SK-N-SH (cell line): ENCODE results near the gene THAP7. TPM values are rescaled to one million over a fixed set of nuclear protein-coding genes. Genes with fewer than 3 reads are reported as not detected.

Source experiments
- CTCF ChIA-PET: fragments of 300-600, 350-600 bp; formaldehyde crosslinking; extraction: SDS; loops from one replicate; lab custom pipeline; 2021; lab: Yijun Ruan, JAX
- POLR2A ChIA-PET: fragments of 350-600 bp; sonication (Branson Sonifier 250); formaldehyde crosslinking; extraction: SDS; loops from one replicate; lab custom pipeline; 2020; ENCODE audit warnings: antibody characterized with exemption, inconsistent platforms; lab: Yijun Ruan, JAX
- DNase-seq: peaks from one replicate; pipeline ENCODE4 v3.0.0; 2012
- H2AFZ ChIP-seq: fragments of 200-600 bp; sonication (generic); 2 replicates; pipeline ENCODE4 v1.8.1; 2016; ENCODE audit warnings: antibody characterized with exemption, mild to moderate bottlenecking, low read depth
- H3F3A ChIP-seq: fragments of 200-600 bp; sonication (generic); replicated peaks from 2 replicates; pipeline ENCODE3; 2016; ENCODE audit warnings: antibody characterized with exemption, mild to moderate bottlenecking; ENCODE audit not compliant: insufficient read depth
- H3K27ac ChIP-seq, 2 experiments: fragments of 200-500 bp in 1 of 2; fragments of 200-600 bp in 1 of 2; sonication (Bioruptor generic) in 1 of 2; sonication (generic), shearing (Covaris generic) in 1 of 2; 2 replicates each; pipeline versions ENCODE4 v1.5.1 to v1.6.1; 2014 to 2016; ENCODE audit warnings: low read depth in 2 of 2, inconsistent platforms in 1 of 2, low read length in 1 of 2, mild to moderate bottlenecking in 1 of 2, mixed read lengths in 1 of 2
- H3K27me3 ChIP-seq: fragments of 200-600 bp; sonication (generic), shearing (Covaris generic); 2 replicates; pipeline ENCODE4 v1.6.1; 2016; ENCODE audit warnings: mixed run types; ENCODE audit not compliant: insufficient read depth
- H3K36me3 ChIP-seq, 2 experiments: fragments of 200-500 bp in 1 of 2; fragments of 200-600 bp in 1 of 2; sonication (Bioruptor generic) in 1 of 2; sonication (generic) in 1 of 2; replicated peaks in 1 of 2; 2 replicates each; pipeline versions ENCODE3 to v1.5.1; 2014 to 2016; ENCODE audit warnings: low read length in 1 of 2, mild to moderate bottlenecking in 1 of 2; ENCODE audit not compliant: insufficient read depth in 2 of 2, control insufficient read depth in 1 of 2
- H3K4me1 ChIP-seq, 2 experiments: fragments of 200-500 bp in 1 of 2; fragments of 200-600 bp in 1 of 2; sonication (Bioruptor generic) in 1 of 2; sonication (generic), shearing (Covaris generic) in 1 of 2; 2 replicates each; pipeline versions ENCODE4 v1.5.1 to v1.6.1; 2014 to 2016; ENCODE audit warnings: low read depth in 1 of 2, low read length in 1 of 2, mixed run types in 1 of 2; ENCODE audit not compliant: insufficient read depth in 2 of 2, control insufficient read depth in 1 of 2
- H3K4me2 ChIP-seq: fragments of 200-600 bp; sonication (generic), shearing (Covaris generic); 2 replicates; pipeline ENCODE4 v1.6.1; 2017; ENCODE audit warnings: mixed run types
- H3K4me3 ChIP-seq, 2 experiments: fragments of 200-500 bp in 1 of 2; fragments of 200-600 bp in 1 of 2; sonication (Bioruptor generic) in 1 of 2; sonication (generic), shearing (Covaris generic) in 1 of 2; 2 replicates each; pipeline versions ENCODE4 v1.5.1 to v1.8.1; 2014 to 2016; ENCODE audit warnings: low read depth in 2 of 2, inconsistent platforms in 1 of 2, low read length in 1 of 2, mild to moderate bottlenecking in 1 of 2, mixed read lengths in 1 of 2, moderate library complexity in 1 of 2
- H3K79me2 ChIP-seq: fragments of 200-600 bp; sonication (generic); 2 replicates; pipeline ENCODE4 v1.8.1; 2017; ENCODE audit warnings: mild to moderate bottlenecking; ENCODE audit not compliant: insufficient read depth
- H3K9ac ChIP-seq: fragments of 200-600 bp; sonication (generic); 2 replicates; pipeline ENCODE4 v1.6.1; 2017; ENCODE audit warnings: mixed run types
- H3K9me2 ChIP-seq: fragments of 200-600 bp; sonication (generic); 2 replicates; pipeline ENCODE4 v1.6.1; 2017; ENCODE audit warnings: mixed run types
- H3K9me3 ChIP-seq: fragments of 200-600 bp; sonication (generic); 2 replicates; pipeline ENCODE4 v1.6.1; 2017; ENCODE audit warnings: mixed run types, mild to moderate bottlenecking, moderate library complexity
- H4K20me1 ChIP-seq: fragments of 200-600 bp; sonication (generic); 2 replicates; pipeline ENCODE4 v1.6.1; 2017; ENCODE audit warnings: mild to moderate bottlenecking, mixed run types; ENCODE audit not compliant: insufficient read depth
- CTCF ChIP-seq: fragments of 200-600 bp; sonication (generic); IDR thresholded peaks from 2 replicates; pipeline ENCODE4 v1.6.1; 2017; ENCODE audit warnings: antibody characterized with exemption, mild to moderate bottlenecking, moderate library complexity
- EZH2phosphoT487 ChIP-seq: fragments of 200-600 bp; sonication (generic); IDR thresholded peaks from 2 replicates; pipeline ENCODE4 v1.6.1; 2017; ENCODE audit warnings: low read depth, mixed run types, mild to moderate bottlenecking, antibody characterized with exemption, moderate library complexity, borderline replicate concordance
- GABPA ChIP-seq: IDR thresholded peaks from 2 replicates; pipeline ENCODE4 v1.4.0; 2012; ENCODE audit warnings: low read depth, mild to moderate bottlenecking
- GATA2 ChIP-seq: sonication (generic); formaldehyde crosslinking; IDR thresholded peaks from 2 replicates; pipeline ENCODE4 v1.5.0; 2020; ENCODE audit warnings: mild to moderate bottlenecking, missing genetic modification reagents
- JUND ChIP-seq: IDR thresholded peaks from 2 replicates; pipeline ENCODE4 v1.4.0; 2012
- MEF2A ChIP-seq: IDR thresholded peaks from 2 replicates; pipeline ENCODE4 v1.4.0; 2012; ENCODE audit warnings: low read depth, borderline replicate concordance
- MXI1 ChIP-seq: IDR thresholded peaks from 2 replicates; pipeline ENCODE4 v1.6.1; 2012; ENCODE audit warnings: mild to moderate bottlenecking, low read depth, low read length, improper control_type of control experiment
- NRF1 ChIP-seq: IDR thresholded peaks from 2 replicates; pipeline ENCODE4 v1.6.1; 2012; ENCODE audit warnings: low read depth, mild to moderate bottlenecking, low read length
- RXRA ChIP-seq: IDR thresholded peaks from 2 replicates; pipeline ENCODE4 v1.4.0; 2012; ENCODE audit warnings: low read depth, mild to moderate bottlenecking, borderline replicate concordance
- SIN3A ChIP-seq: IDR thresholded peaks from 2 replicates; pipeline ENCODE4 v1.6.1; 2012; ENCODE audit warnings: low read depth, mild to moderate bottlenecking, low read length, moderate library complexity, borderline replicate concordance
- SMC3 ChIP-seq: IDR thresholded peaks from 2 replicates; pipeline ENCODE4 v1.6.1; 2012; ENCODE audit warnings: low read depth, low read length, improper control_type of control experiment
- TAF1 ChIP-seq: IDR thresholded peaks from 2 replicates; pipeline ENCODE4 v1.6.1; 2012; ENCODE audit warnings: low read depth, mild to moderate bottlenecking, low read length, moderate library complexity, borderline replicate concordance
- TCF12 ChIP-seq: IDR thresholded peaks from 2 replicates; pipeline ENCODE4 v1.4.0; 2012
- USF1 ChIP-seq: IDR thresholded peaks from 2 replicates; pipeline ENCODE4 v1.4.0; 2012; ENCODE audit warnings: low read depth, borderline replicate concordance
- USF2 ChIP-seq: fragments of 150-350 bp; IDR thresholded peaks from 2 replicates; pipeline ENCODE4 v1.6.1; 2017; ENCODE audit warnings: antibody characterized with exemption, low read length, low read depth, borderline replicate concordance
- YY1 ChIP-seq: IDR thresholded peaks from 2 replicates; pipeline ENCODE4 v1.4.0; 2012; ENCODE audit warnings: low read depth, mild to moderate bottlenecking
- WGBS: methylation state at CpG from one replicate; pipeline ENCODE4 v1.1.6; 2017; ENCODE audit warnings: low lambda C conversion rate; 5-methylcytosine and 5-hydroxymethylcytosine counted together
- polyA plus RNA-seq, 3 experiments: library from polyadenylated mRNA; depleted of rRNA; stranded (reverse); fragments of >200 nt; gene quantifications; 2 replicates each; pipeline ENCODE4 v1.2.3, GENCODE V29; 2012
- TF ChIP-seq, protein P1 (sequence below): fragments of 150-350 bp; IDR thresholded peaks from 2 replicates; pipeline ENCODE4 v1.6.1; 2016; ENCODE audit warnings: mild to moderate bottlenecking, low read depth, low read length
- TF ChIP-seq, protein P2 (sequence below): IDR thresholded peaks from 2 replicates; pipeline ENCODE4; 2012

The THAP7 gene
- polyA plus RNA-seq, 1 of the 3 experiments (the other 2 are of a cell fraction) = 32.0 TPM

GRCh38 chr22:20979940-20980453 lies 21.9 kb downstream of the THAP7 start:
- H3K9ac ChIP-seq = no peak overlapping the region
- H3K4me1 ChIP-seq = peaks cover 6 to 24% of the 10 kb centered on the region in 2 experiments; a peak in 2 of 4 replicates
- CTCF ChIA-PET = interaction anchor here (1.2 to 3.6 kb wide), 4 partner anchors 9 to 63 kb away, joined by 3 to 12 read pairs (median 6); partner anchors contain the start of genes AIFM3 and CRKL
- H3F3A ChIP-seq = no peaks in the 10 kb centered on the region
- POLR2A ChIA-PET = no interaction called here
- H3K9me3 ChIP-seq = no peaks in the 10 kb centered on the region
- H2AFZ ChIP-seq = no peak overlapping the region
- no peak overlapping the region for H3K27ac ChIP-seq
- H3K4me3 ChIP-seq = no peak overlapping the region
- TF ChIP-seq EZH2phosphoT487 (no peak), JUND (no peak)
- no peaks in the 10 kb centered on the region for H4K20me1 ChIP-seq
- no peak for DNase-seq
- H3K36me3 ChIP-seq = peaks cover 0 to 6% of the 10 kb centered on the region in 2 experiments
- H3K4me2 ChIP-seq = no peak overlapping the region
- no peaks in the 10 kb centered on the region for H3K9me2 ChIP-seq
- H3K27me3 ChIP-seq = no peaks in the 10 kb centered on the region
- 94% methylated on average over 5 of the region's 13 CpGs for WGBS
- peaks cover 25% of the 10 kb centered on the region for H3K79me2 ChIP-seq

DNA sequence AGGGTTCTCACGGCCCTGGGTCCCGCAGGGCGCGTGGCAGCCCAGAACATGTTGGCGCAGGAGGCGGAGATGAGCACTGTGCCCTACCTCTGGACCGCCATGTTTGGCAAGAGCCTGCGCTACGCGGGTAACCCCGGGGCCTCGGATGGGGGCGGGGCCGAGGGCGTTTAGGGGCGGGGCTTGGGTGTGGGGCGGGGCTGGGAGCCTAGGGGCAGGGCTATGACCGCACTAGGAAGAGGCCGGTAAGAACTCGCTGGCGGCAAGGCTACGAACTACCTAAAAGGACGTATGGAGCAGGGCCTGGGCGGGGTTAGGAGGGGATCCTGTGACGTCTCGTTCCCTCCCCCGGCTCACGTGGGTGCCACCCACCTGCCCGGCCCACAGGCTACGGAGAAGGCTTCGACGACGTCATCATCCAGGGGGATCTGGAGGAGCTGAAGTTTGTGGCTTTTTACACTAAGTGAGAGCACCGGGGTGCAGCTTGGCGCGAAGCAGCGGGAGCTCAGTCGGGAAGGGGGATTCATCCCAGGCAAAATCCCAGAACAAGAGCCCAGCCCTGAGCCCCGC lies 22.6 kb downstream of the THAP7 start:
- Histone ChIP-seq H3K27ac (no peak overlapping the region), H3K79me2 (peaks cover 21% of the 10 kb centered on the region), H4K20me1 (no peaks in the 10 kb centered on the region), H3K9me2 (no peaks in the 10 kb centered on the region), H3K36me3 (peaks cover 0 to 6% of the 10 kb centered on the region in 2 experiments), H2AFZ (no peak overlapping the region), H3K4me3 (no peak overlapping the region), H3K4me2 (no peak overlapping the region), H3K27me3 (no peaks in the 10 kb centered on the region), H3F3A (no peaks in the 10 kb centered on the region), H3K4me1 (peaks cover 6 to 25% of the 10 kb centered on the region in 2 experiments; a peak in 2 of 4 replicates), H3K9ac (no peak overlapping the region), H3K9me3 (no peaks in the 10 kb centered on the region)
- CTCF ChIA-PET = interaction anchor here (1.2 to 3.6 kb wide), 4 partner anchors 8 to 62 kb away, joined by 3 to 12 read pairs (median 6); partner anchors contain the start of genes AIFM3 and CRKL
- POLR2A ChIA-PET = no interaction called here
- peak; percentile 70 for DNase-seq
- 48% methylated on average over 35 of the region's 39 CpGs for WGBS
- no peak for TF ChIP-seq JUND
- no peak for TF ChIP-seq GATA2 (CRISPR knock-in tag)
- TF ChIP-seq USF1 = no peak
- TF ChIP-seq, protein P1, sequence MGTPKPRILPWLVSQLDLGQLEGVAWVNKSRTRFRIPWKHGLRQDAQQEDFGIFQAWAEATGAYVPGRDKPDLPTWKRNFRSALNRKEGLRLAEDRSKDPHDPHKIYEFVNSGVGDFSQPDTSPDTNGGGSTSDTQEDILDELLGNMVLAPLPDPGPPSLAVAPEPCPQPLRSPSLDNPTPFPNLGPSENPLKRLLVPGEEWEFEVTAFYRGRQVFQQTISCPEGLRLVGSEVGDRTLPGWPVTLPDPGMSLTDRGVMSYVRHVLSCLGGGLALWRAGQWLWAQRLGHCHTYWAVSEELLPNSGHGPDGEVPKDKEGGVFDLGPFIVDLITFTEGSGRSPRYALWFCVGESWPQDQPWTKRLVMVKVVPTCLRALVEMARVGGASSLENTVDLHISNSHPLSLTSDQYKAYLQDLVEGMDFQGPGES = no peak
- no peak for TF ChIP-seq EZH2phosphoT487
- TF ChIP-seq RXRA = no peak
- TF ChIP-seq NRF1 = no peak
- no peak for TF ChIP-seq YY1
- TF ChIP-seq GABPA = no peak
- no peak for TF ChIP-seq MEF2A
- no peak for TF ChIP-seq TAF1
- no peak for TF ChIP-seq SIN3A
- no peak for TF ChIP-seq MXI1
- TF ChIP-seq USF2 = no peak
- no peak for TF ChIP-seq CTCF
- TF ChIP-seq, protein P2, sequence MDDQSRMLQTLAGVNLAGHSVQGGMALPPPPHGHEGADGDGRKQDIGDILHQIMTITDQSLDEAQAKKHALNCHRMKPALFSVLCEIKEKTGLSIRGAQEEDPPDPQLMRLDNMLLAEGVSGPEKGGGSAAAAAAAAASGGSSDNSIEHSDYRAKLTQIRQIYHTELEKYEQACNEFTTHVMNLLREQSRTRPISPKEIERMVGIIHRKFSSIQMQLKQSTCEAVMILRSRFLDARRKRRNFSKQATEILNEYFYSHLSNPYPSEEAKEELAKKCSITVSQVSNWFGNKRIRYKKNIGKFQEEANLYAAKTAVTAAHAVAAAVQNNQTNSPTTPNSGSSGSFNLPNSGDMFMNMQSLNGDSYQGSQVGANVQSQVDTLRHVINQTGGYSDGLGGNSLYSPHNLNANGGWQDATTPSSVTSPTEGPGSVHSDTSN = no peak
- TF ChIP-seq SMC3 = no peak
- no peak for TF ChIP-seq TCF12
